Prostate gland (tissue), 2 donors: ENCODE measurements around the gene ADAMTS2.

Source experiments
- POLR2A ChIP-seq: fragments of 450-650 bp; IDR thresholded peaks from one replicate; pipeline ENCODE4 v1.6.1; 2016; ENCODE audit warnings: antibody characterized with exemption, mild to moderate bottlenecking
- TF ChIP-seq, protein P1 (sequence below), 4 experiments: fragments of 200-600 bp in 2 of 4; fragments of 450-650 bp in 2 of 4; sonication (generic) in 2 of 4; IDR thresholded peaks; 1 replicate in 3 of 4; 2 replicates in 1 of 4; pipeline ENCODE4 v1.5.1; 2016 to 2019; ENCODE audit warnings: antibody characterized with exemption in 4 of 4, mild to moderate bottlenecking in 2 of 4, moderate library complexity in 2 of 4

DNA sequence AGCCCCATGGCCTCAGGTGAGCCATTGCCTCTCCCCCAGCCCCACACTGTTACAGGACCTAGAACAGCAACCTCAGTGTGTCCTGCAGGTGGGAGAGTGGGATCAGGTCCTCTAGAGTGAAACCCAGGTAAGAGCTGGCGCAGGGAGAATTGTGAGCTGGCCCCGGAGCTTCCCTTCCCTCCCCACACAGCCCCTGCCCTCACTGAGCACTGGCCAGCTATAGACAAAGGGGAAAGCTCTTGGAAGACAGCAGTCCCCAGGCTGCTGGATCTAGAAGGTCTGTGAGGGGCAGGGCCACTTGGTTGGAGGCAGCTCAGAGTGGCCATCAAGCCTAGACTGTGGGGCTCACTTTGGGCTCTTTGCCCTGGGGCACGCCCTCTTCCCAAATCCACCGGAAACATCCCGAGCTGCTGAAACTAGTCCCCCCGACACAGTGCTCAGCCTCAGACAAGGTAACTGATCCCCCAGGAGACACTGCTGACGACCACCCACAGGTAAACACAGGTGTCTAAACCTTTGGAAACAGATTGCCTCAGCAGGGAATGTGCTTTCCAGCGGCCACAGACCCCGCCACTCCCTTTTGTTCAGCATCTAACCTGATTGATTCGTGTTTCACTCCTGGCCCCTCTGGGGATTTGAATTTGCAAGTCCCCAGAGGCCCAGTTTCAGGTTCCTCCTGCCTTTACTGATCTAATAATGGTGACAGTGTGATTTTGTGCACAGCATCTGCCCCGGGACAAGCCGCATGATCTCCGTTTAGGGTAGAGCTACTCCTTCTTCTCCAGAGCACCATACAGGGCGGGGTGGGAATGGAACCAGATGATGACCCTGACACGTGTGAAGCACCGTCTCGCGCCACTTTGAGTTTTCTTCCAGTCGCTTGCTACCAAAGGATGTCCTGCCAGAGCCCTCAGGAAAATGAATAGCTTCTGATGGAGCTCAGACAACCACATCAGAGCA lies 42.2 kb upstream of the ADAMTS2 start:
- TF ChIP-seq, protein P1, sequence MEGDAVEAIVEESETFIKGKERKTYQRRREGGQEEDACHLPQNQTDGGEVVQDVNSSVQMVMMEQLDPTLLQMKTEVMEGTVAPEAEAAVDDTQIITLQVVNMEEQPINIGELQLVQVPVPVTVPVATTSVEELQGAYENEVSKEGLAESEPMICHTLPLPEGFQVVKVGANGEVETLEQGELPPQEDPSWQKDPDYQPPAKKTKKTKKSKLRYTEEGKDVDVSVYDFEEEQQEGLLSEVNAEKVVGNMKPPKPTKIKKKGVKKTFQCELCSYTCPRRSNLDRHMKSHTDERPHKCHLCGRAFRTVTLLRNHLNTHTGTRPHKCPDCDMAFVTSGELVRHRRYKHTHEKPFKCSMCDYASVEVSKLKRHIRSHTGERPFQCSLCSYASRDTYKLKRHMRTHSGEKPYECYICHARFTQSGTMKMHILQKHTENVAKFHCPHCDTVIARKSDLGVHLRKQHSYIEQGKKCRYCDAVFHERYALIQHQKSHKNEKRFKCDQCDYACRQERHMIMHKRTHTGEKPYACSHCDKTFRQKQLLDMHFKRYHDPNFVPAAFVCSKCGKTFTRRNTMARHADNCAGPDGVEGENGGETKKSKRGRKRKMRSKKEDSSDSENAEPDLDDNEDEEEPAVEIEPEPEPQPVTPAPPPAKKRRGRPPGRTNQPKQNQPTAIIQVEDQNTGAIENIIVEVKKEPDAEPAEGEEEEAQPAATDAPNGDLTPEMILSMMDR (IDR thresholded peaks at IDR 0.05): no peak
- no peak for TF ChIP-seq POLR2A
